Ishikawa (cell line): Measurements from ENCODE around the gene GEMIN5.

Source experiments
- CEBPB ChIP-seq: IDR thresholded peaks from 2 replicates; pipeline ENCODE4 v1.6.1; 2012
- CREB1 ChIP-seq: IDR thresholded peaks from 2 replicates; pipeline ENCODE4 v1.6.1; 2012; ENCODE audit warnings: low read depth
- EGR1 ChIP-seq: IDR thresholded peaks from 2 replicates; pipeline ENCODE4 v1.6.1; 2012
- EP300 ChIP-seq: IDR thresholded peaks from 2 replicates; pipeline ENCODE4 v1.6.1; 2012; ENCODE audit warnings: borderline replicate concordance
- FOXM1 ChIP-seq: IDR thresholded peaks from 2 replicates; pipeline ENCODE4 v1.6.1; 2012; ENCODE audit warnings: low read depth, borderline replicate concordance
- MAX ChIP-seq: IDR thresholded peaks from 2 replicates; pipeline ENCODE4 v1.6.1; 2012
- NFIC ChIP-seq: IDR thresholded peaks from 2 replicates; pipeline ENCODE4 v1.6.1; 2012
- RAD21 ChIP-seq: IDR thresholded peaks from 2 replicates; pipeline ENCODE4 v1.6.1; 2012; ENCODE audit warnings: low read depth
- REST ChIP-seq: IDR thresholded peaks from 2 replicates; pipeline ENCODE4 v1.6.1; 2012; ENCODE audit warnings: low read depth, mild to moderate bottlenecking
- TAF1 ChIP-seq: IDR thresholded peaks from 2 replicates; pipeline ENCODE4 v1.6.1; 2012; ENCODE audit warnings: low read depth, mild to moderate bottlenecking
- TCF12 ChIP-seq: IDR thresholded peaks from 2 replicates; pipeline ENCODE4 v1.6.1; 2012; ENCODE audit warnings: low read depth
- TEAD4 ChIP-seq: IDR thresholded peaks from 2 replicates; pipeline ENCODE4 v1.6.1; 2012
- USF1 ChIP-seq: IDR thresholded peaks from 2 replicates; pipeline ENCODE4 v1.6.1; 2012
- YY1 ChIP-seq: IDR thresholded peaks from 2 replicates; pipeline ENCODE4 v1.6.1; 2012; ENCODE audit warnings: low read depth
- ZBTB7A ChIP-seq: IDR thresholded peaks from 2 replicates; pipeline ENCODE4 v1.6.1; 2012; ENCODE audit warnings: low read depth

GEMIN5 gene

GRCh38 chr5:154842689-154843530, 95.1 kb downstream of the GEMIN5 start:
- TF ChIP-seq NFIC (no peak), EGR1 (no peak), TCF12 (no peak), REST (no peak), MAX (no peak), USF1 (no peak), ZBTB7A (no peak), EP300 (no peak), FOXM1 (no peak), CEBPB (no peak), CREB1 (no peak), TEAD4 (no peak), RAD21 (no peak), TAF1 (no peak), YY1 (no peak)

- TF ChIP-seq TAF1 (no peak), NFIC (no peak), MAX (no peak), EGR1 (no peak), ZBTB7A (no peak), TCF12 (no peak), YY1 (no peak), FOXM1 (no peak), CEBPB (no peak), CREB1 (no peak), EP300 (no peak), RAD21 (no peak), REST (no peak), TEAD4 (no peak), USF1 (no peak)
Observed at GRCh38 chr5:154841273-154841661, 96.7 kb downstream of the GEMIN5 start.

- TF ChIP-seq EP300 (no peak), TEAD4 (no peak), RAD21 (no peak), NFIC (no peak), TAF1 (no peak), TCF12 (no peak)
Observed at GRCh38 chr5:154840435-154841272, 97.4 kb downstream of the GEMIN5 start.
